Stimulated activated CD4-positive, alpha-beta T cell treated with anti-CD3 and anti-CD28 coated beads, Interleukin-1b, Interleukin-23, amount 100 ng/mL, for 1 hour (primary cell): Measurements from ENCODE around the gene GBX2.

Source experiments
- DNase-seq, 2 donors: peaks; one replicate each; pipeline ENCODE4 v3.0.0-alpha.2; 2020; ENCODE audit warnings: low read depth in 2 of 2

GBX2 gene

DNA sequence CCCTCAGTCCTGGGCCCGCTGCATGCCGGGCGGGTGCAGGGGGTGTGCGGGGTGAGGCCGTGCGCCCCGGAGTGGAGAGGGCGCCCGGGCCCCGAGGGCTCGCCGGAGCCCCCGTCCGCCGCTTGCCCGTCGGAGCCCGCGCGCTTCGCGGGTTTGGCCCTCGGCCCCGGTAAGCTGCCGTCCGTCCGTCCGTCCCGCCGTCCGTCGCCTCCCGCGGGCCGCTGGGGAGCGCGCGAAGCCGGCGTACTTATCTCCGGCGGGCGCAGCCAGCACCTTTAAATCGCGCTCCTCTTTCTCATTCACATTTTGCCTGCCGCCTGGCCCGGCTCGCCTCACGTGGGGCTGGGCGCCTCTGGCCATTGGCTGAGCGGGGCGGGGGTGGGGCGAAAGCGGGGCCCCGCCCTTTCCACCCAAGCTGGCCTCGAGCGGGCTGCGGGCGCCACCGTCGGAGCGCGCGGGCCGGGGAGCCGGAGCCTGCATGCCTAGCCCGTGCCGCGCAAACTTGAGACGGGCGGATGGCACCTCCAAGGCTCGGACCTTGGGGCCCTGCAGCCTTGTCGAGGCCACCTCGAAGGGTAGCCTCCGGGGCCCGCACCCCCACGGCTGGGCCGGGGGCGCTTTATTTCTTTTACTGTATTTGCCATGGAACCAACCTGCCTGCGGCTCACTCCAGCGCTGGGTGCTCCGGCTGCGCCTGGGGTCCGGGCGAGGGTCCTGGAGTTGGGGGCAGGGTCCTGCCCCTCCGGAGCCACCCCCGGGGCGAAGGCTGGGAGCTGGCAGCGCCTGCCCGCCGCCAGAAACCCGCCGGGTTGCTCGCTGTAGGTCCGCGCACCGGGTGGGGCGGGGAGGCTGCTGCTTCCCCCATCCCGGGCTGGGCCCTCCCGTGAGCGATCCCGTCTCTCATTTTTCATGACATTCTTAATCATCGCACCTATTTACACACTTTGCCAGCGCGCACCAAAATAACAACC, at the start of gene GBX2:
TSS of gene GBX2 (minus strand) at position 277 of the 971 bp plus-strand sequence. CDS start 415 bp downstream, outside the sequence.
- DNase-seq: no peak

DNA sequence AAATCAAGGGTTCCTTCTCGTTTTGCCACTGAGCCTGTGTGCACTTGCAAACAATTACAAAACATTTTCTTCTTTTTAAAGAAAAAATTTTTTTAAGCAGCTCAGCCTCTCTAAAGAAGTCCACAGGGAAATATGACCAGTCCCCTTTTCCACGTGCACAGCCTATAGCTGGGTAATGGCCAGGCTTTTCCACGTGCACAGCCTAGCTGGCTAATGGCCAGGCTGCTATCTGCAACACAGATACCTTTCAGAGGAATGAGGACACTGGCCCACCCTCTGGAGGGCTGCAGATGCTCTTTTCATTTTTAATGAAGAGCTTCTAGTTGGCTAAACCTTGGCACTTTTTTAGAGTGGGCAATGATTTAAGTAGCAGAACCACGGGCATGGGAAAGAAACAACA, 49.7 kb upstream of the GBX2 start:
- DNase-seq: no peak

DNA sequence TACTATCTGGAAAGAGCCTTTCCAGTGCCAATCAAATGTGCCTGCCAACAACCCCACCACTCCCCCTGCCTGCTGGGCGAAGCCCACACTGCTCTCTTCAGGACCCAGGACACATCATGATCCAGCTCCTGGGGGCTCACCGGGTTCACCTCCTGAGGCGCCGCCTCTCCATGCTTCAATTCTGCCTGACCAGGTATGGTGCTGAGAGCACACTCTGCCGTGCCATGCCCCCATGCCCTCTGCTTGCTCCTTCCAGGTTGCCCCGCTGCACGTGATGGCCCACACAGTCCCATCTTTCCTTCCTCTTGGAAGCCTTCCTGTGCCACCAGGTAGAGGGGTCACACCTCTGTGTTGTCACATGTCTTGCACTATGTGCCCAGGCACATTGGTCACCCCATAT, 48.5 kb upstream of the GBX2 start:
- DNase-seq: no peak

DNA sequence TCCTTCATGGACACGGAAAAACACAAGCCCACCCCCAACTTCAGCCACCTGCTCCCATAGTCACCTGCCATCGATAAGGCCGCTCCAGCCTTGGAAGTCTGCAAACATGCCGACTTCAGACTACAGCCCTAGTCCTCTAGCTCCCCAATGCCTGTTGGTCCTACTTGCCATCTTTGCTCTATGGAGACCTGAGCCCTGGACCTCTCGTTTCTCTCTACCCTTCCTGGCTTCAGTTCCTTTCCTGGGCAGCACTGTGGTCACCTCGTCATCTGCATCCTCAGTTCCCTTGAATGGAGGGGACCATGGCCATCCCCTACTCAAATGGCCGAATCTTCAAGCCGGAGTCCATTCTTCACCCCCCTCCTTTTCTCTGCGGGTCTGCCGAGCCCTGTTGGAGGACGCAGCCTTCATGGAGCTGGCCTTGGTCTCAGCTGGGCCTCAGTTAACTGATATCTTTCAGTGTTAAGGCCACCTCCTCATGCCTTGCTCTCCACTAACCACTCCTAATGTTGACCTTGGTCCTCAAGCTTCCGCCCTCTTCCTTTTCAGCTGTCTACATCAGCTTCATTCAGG, 47.7 kb upstream of the GBX2 start:
- no peak for DNase-seq

DNA sequence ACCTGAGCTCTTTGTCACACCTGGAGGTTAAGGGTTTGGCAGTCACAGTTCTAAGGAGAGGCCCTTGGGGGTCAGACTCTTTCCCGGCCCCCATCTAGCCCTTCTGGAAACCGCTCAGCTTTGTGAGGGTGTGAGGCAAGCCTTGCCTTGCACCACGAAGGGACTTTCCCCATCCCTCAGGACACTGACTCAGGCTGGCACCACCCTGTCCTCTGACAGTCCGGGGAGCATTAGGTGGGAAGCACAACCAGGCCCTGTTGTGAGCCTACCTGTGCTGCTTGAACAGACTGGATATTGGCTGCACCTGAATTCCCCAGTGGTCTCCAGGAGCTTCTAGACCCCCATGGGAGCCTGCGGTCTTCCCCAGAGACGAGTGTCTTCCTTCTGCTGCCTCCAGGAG, 47.0 kb upstream of the GBX2 start:
- DNase-seq: no peak

DNA sequence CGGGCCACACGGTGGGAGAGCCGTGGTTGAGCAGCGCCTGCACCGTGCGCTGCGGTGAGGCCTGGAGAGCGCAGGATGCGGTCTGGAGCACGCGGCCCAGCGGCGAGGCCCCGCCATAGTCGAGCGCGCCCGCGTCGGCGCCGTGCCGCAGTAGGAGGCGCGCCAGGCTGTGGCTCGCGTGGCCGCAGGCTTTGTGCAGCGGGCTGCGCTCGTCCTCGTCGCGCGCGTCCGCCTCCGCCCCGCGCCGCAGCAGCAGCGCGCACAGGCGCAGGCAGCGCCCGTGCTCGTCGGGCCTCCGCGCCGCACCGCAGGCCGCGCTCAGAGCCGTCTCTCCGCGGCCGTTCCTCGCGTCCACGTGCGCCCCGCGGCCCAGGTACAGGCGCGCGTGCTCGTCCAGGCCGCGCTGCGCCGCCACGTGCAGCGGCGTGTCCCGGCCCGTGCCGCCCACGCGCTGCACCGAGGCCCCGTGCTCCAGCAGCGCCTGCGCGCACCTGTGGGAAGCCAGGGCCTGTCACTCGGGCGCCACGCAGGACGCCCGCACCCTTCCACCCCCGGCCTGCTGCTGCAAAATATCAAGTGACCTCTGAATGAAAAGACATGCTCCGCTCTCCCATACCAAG, 46.3 kb upstream of the GBX2 start:
- no peak for DNase-seq

DNA sequence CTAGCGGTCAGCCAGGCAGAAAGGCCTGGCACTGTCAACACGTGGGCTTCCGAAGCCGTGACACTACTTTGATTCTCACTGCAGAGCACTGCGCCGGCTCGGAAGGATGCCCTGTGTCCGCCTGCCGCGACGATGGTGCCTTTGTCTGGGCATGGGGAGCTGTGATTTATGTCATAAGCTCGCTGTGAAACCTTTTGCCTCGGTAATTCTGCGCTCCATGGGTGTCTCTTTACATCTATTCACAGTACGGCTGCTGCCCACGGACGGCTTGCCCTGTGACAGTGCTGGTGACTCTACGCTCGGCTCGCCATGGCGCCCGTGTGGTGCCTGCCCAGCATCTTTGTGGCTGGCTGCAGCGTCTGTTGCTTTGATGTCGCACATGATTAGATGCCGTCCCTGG, 43.1 kb upstream of the GBX2 start:
- DNase-seq: no peak

DNA sequence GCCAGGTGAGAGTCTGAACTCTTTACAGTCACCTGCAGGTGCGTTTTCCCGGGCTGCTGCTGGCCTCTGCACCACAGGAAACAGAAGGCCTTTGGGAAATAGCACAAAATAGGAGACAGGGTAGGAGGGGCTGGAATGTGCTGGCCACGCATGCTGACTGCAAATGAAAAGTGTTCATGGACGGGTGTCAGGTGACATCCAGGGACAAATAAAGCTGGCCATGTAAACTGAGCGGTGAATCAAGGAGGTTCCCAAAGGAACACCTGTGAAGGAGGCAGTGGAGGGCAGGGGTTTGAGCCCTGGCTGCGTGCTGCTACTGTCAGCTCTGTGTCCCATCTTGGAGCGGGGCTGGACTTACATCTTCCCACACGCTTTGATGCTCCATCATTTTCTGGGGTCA, 42.4 kb upstream of the GBX2 start:
- no peak for DNase-seq

DNA sequence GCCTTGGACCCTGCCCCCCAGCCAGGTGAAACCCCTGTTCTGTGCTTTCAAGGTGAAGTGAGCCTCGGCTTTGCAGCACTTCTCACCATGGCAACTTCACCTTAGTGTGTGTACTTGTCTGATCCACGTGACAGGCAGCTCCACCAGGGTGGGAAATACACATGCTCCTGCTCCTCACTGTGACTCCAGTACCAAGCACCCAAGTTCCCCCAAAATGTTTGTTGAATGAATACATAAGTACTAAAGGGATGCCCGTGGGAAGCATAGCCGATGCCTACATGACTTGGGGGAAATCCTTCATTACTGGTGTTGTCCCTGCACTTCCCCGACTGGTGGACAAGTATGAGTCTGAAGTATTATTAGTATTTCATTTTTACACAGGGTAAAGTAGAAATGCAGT, 41.8 kb upstream of the GBX2 start:
- no peak for DNase-seq

DNA sequence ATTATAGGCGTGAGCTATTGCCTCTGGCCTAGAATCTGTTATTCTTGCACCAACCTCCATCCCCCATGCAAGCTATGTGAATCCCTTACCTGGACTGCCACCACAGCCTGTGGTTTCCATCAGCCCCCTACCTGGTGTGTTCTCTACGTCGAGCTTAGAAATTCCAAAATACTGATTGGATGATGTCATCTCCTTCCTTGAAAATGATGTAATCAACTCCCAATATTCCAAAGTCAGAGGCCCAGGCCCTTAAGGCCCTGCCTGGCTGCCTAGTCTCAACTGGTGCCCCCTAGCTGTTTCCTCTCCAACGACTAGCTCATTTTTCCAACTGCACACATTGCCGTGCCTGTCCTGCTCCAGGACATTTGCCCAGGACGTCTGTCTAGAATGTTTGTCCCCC, 41.3 kb upstream of the GBX2 start:
- no peak for DNase-seq

DNA sequence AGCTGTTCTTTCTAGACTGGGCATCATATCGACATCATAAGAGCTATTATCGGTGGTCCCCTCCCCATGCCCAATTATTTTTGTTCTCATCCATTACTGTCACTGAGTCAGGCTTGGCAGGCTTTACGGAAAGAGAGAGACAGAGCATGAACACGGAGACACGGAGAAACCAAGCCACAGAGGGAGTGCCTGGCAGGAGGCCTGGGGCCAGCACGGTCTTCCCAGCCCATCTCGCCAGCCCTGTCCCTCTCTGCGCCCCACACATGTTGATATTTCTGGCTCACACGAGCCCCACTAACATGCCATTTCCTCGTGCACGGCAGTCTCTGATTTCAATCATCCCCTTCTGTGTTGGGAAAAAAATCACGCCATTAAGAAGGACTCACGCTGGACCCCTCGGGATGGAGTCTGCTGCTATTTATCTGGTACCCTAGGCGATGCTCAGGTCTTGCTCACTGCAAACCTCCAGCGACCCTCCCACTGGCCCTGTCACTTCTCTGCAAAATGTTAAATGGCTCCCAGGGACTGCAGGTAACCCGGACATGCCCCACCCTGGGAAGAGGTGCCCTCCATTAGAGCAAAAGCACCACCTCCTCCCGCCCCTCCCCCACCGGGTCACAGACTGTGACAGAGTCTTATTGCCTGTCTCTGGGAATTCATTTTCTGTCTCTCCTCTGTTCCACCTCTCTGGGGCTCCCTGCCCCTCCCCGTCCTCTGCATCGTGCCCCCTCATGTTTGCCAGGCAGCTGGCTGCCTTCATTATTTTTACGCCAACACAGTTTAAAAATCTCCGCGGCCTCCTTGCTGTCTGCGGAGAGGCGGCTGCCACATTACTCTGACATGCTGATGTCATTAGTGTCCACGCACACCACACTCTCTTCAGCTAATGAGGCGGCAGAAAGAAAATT, 40.1 kb upstream of the GBX2 start:
- DNase-seq: no peak

DNA sequence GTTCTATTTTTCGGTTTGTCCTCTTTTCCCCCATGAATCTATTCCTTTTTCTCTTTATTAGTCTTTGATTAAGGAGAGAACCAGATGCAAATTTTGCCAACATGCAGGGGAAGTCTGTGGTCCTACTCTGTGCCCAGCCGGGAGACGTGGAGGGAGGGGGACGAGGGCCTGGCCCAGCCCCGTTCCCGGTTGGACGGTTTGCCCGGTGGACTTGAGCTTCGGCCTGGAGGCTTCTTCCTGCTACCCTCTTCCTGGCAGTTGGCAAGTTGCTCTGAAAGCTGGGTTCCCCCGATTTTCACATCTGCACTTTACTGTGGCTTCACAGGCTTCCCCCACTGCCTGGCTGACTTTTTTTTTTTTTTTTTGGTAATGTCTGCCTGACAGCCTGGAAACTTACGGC, 39.3 kb upstream of the GBX2 start:
- DNase-seq: no peak

DNA sequence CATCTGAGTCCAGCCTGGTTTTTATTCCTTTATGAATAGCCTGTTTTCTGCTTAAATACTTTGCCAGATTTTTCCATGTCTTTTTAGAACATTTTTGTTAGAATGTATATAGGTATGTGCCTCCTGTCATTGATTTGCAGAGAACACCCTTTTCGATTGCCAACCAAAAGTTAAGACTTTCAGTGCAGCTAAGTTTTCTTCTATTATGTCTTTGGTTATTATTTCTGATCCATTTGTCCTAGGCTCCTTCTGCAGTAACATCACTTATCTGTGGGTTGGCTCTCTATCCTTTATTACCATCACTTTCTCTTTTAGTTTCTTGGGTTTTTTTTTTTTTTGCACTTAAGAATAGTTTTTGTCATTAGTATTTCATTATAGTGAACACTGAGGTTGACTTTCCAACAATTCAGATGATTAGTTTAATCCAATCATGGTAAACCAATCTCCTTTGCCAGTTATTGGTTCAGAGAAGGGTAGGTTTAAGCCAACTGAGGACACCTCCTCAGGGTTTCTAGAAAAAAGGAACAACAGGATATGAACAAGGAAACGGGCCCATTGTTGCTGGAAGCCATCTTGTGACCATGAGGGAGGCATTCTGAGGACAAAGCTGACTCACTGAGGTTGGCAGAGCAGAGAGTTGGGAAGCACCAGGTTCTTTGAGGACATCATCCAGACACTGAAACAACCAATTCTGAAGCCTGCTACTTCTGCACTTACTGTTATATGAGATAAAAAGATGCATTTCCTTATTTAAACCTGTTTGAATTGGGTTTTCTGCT, 37.9 kb upstream of the GBX2 start:
- no peak for DNase-seq

DNA sequence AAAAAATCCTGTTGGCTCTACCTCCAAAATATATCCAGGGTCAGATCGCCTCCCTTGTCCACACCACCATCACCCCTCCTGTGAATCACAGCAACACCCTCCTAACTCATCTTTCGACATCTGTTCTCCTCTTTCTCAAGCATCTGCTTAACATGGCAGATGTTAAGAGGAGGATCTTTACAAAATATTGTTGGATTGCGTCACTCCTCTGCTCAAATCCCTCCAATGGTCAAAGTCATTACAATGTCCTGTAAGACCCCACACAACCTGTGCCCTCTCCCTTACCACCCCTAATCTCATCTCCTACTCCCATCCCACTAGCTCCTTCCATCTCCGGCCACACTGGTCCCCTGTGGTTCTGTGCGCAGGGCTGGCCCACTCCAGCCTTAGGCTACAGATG, 36.8 kb upstream of the GBX2 start:
- no peak for DNase-seq

DNA sequence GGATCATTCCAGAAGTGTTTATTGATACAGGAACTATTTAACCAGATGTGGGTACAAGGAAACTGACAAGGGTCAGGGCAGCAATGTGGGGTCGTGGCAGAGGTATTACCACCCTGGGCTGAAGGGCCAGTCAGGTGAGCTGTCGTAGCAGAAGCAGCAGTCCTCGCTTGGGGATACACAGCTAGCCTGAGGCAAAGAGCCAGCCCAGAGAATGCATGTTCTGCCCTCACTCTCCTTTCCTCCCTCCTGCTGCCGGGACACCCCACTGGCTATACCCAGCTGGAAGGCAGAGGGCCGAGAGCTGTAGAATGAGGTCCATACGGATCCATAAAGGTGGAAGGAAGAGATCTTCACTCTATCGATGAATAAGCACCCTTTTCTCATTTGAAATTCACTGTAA, 32.2 kb upstream of the GBX2 start:
- DNase-seq: no peak

DNA sequence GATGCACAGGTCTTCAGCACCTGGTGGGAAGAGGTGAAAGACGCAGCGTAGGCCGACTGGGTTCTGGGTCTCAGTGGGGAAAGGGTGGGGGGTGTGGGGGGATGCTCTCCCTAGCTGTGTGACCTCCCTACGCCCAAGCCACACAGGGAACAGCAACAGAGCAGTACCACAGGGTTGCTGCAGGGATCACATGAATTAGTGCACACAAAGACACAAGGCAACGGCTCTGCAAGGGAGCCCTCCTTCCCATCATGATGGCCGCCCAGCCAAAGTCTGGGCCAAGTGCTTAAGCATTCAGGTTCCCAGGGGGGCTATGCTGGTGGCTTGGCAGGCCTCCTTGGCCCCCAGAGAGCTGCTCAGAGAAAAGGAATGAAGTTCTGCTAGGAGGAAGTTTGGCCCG, 28.2 kb upstream of the GBX2 start:
- DNase-seq: no peak

DNA sequence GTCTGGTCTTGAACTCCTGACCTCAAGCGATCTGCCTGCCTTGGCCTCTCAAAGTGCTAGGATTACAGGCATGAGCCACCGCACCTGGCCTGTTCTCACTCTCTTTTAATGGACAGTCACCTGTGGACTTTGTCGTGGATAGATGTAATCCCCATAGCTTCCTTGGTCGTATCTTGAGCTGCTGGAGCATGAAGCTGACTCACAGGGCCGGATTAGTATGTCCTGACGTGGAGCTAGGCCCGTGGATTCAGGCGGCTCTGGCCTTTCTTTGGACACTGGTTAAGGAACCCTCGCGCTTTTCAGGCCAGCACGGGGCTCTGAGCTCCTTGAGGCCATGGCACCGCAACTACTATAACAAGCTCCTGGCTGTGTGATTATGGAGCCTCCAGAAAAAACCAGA, 27.5 kb upstream of the GBX2 start:
- DNase-seq: no peak

DNA sequence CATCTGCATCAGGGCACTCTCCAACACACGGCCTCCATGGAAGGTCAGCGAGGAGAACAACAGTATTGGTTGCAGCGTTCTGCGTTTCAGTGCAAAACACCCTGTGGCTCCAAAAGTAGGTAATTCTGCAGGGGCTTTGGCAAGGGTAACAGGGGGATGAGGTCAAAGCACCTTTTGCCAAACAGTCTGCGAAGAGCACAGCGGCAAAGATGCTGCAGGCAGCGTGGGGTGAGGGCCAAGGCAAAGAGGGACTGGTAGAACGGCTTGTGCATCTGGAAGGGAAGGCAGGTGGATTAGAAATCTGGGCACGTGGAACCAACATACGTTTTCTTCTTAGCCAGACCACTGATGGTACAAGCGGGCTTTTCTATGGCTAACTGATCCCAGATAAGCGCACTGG, 26.6 kb upstream of the GBX2 start:
- no peak for DNase-seq

DNA sequence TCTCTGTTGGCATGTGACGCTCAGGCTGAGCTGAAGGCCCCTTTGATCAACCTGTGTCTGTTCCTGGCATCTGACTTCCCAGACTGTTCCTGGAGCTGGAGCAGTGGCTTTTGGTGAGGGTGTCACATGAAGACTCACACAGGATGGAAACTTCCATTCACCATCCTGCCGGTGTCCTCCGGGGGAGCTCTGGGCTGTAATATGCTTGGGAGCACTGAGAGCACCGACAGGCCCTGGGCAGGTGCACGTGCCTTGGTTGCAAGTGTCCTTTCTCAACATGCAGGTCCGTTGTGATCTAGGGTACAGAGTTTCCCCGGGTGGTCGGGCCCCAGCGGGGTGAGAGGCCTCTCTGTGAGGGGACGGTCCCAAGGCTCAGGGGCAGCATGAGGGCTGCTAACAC, 24.8 kb upstream of the GBX2 start:
- DNase-seq: no peak

DNA sequence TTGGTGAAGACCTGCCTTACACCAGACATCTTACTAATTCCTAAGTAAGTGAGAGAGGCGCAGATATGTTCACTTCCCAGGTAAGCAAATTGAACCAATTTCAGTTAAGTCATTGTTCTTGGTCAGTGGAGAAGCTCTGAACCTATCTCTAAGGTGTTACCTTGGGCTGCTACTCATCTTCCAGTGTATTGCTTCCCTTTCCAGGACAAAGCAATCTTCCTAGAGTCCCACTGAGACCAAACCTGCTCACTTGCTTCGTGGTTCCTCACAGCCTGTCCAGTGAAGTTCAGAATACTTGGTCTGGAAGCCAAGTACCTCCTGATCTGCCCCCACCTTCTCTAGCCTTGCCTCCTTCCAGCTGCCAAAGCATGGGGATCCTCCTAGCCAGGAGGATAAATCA, 22.5 kb upstream of the GBX2 start:
- DNase-seq: no peak

DNA sequence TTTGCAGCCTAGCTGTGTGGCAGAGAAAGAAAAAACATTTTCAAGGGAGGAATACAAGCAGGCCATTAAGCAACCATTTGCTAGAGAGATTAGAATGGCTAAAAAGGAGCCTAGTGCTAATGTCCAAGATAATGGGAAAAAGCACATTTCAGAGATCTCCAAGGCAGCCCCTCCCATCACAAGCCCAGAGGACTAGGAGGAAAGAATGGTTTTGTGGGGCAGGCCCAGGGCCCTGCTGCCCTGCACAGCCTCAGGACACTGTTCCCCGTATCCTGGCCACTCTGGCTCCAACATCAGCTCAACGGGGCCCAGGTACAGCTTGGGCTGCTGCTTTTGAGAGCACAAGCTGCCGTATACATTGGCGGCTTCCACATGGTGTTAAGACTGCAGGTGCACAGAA, 16.5 kb upstream of the GBX2 start:
- DNase-seq: no peak
